ENCODE measurements around the gene MIF. TPM values are rescaled to one million over a fixed set of nuclear protein-coding genes. Genes with fewer than 3 reads are reported as not detected.

Gene MIF
- total RNA-seq, 1 experiment from 2014 or later: 957 TPM

DNA sequence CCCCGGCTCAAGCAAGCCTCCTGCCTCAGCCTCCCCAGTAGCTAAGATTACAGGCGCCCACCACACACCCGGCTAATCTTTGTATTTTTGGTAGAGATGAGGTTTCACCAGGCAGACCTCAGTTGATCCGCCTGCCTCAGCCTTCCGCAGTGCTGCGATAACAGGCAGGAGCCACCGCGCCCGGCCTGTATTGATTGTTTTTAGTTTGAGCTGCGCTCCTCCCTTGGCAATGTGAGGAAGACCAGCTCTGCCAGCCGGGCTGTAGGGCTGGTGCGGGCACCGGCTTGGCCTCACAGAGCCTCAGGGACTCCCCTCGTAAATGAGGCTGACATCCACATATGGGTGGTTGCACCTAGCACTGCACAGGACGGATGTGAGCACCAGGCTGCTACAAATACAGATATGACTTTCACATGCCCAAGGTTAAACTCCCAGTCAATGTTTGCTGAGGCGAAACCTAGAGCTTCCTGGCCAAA is 44.0 kb upstream of the MIF start:
- intact Hi-C loops (cut with micrococcal nuclease): no loop called here
- no peak overlapping the region for H3K27ac ChIP-seq (ENCODE audit: low read length)
- no peaks in the 10 kb centered on the region for H3K9me3 ChIP-seq (ENCODE audit: low read length)
- TF ChIP-seq, protein P1, sequence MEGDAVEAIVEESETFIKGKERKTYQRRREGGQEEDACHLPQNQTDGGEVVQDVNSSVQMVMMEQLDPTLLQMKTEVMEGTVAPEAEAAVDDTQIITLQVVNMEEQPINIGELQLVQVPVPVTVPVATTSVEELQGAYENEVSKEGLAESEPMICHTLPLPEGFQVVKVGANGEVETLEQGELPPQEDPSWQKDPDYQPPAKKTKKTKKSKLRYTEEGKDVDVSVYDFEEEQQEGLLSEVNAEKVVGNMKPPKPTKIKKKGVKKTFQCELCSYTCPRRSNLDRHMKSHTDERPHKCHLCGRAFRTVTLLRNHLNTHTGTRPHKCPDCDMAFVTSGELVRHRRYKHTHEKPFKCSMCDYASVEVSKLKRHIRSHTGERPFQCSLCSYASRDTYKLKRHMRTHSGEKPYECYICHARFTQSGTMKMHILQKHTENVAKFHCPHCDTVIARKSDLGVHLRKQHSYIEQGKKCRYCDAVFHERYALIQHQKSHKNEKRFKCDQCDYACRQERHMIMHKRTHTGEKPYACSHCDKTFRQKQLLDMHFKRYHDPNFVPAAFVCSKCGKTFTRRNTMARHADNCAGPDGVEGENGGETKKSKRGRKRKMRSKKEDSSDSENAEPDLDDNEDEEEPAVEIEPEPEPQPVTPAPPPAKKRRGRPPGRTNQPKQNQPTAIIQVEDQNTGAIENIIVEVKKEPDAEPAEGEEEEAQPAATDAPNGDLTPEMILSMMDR (conservative IDR thresholded peaks at IDR 0.05; ENCODE audit: low read depth, low read length): no peak
- no peak for TF ChIP-seq EZH2phosphoT487 (IDR thresholded peaks at IDR 0.05; ENCODE audit: borderline replicate concordance, low read length)
- no peaks in the 10 kb centered on the region for H3K36me3 ChIP-seq (ENCODE audit: low read depth, low read length)
- H3K27me3 ChIP-seq (ENCODE audit: low read length): no peaks in the 10 kb centered on the region
- H3K4me1 ChIP-seq (ENCODE audit: insufficient read depth, low read length): no peaks in the 10 kb centered on the region
- no peaks in the 10 kb centered on the region for H3K9me2 ChIP-seq (replicated peaks; ENCODE audit: low read length)
- no peak overlapping the region for H3K9ac ChIP-seq (ENCODE audit: low read length)
- H3K4me2 ChIP-seq (ENCODE audit: low read length): 0 out of 2 replicates have a peak overlapping the region, but pooled peaks have one; percentile 72
- H3F3A ChIP-seq (ENCODE audit: low read length, unreplicated experiment): no peaks in the 10 kb centered on the region
- no peak overlapping the region for H3K4me3 ChIP-seq (ENCODE audit: low read length)
- CTCF ChIA-PET: interaction anchor here (0.6 to 1.0 kb wide), 8 partner anchors 9 to 258 kb away, joined by 3 to 6 read pairs (median 4); partner anchors contain the start of genes CHCHD10, SMARCB1 and ZNF70
- BruUV-seq (replicated peaks): no TSS peak
- no peak for ATAC-seq
- POLR2A ChIA-PET (ENCODE audit: unreplicated experiment): no interaction called here
- DNase-seq: no peak
- no peak overlapping the region for H2AFZ ChIP-seq (ENCODE audit: low read length)
- no peaks in the 10 kb centered on the region for H3K79me2 ChIP-seq (ENCODE audit: low read length)
- H4K20me1 ChIP-seq (ENCODE audit: low read length): no peaks in the 10 kb centered on the region

DNA sequence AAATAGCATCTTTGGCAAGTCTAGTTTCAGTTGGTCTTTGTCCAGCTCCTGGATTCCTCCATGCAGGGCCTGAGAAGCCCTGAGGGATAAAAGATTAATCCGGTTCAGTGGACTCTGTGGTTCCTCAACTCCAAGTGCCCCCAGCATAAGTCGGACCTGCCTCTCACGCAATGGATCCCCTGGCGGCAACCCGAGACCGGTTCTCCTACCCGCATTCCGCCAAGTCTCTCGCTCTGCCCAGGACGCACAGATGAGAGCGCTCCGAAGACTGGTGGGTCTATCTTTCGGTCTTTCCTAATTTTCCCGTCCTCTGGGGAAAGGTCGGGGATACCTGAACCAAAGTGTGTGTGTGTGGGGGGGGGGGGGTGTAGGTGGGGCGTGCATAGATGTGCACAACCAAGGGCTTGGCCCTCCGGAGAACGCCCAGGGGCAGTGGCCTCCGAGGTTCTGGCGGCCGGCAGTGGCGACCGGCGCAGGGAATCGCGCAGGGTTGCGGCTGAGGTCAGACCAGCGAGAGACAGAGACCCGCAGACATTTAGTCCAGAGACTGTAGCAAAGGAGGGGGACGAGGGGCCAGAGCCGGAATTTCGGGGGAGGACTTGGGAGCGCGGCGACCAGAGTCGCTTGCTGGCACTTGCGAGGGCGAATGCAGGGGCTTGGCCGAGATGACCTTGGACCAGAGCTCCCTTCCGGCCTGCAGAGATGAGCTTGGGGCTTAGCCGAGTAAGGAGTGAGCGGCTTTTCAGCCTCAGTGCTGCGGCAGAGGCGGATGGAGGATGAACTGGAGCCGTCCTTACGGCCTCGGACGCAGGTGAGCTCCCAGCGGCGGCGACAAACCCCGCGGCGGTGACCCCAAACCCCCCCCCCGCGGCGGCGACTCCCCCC is 37.2 kb upstream of the MIF start:
- no peak for TF ChIP-seq EZH2 (IDR thresholded peaks at IDR 0.05; ENCODE audit: low read length, unreplicated experiment)
- DNase-seq: no peak
- Histone ChIP-seq H3K4me3 (ENCODE audit: low read length) (peak overlapping the region; percentile 93), H2AFZ (ENCODE audit: low read length) (peak overlapping the region; percentile 100), H3F3A (ENCODE audit: low read length, unreplicated experiment) (no peaks in the 10 kb centered on the region), H3K36me3 (ENCODE audit: low read depth, low read length) (no peaks in the 10 kb centered on the region), H4K20me1 (ENCODE audit: low read length) (no peaks in the 10 kb centered on the region), H3K27ac (ENCODE audit: low read length) (no peak overlapping the region), H3K4me2 (ENCODE audit: low read length) (peak overlapping the region; percentile 100), H3K9me2 (replicated peaks; ENCODE audit: low read length) (no peaks in the 10 kb centered on the region), H3K27me3 (ENCODE audit: low read length) (no peaks in the 10 kb centered on the region), H3K9ac (ENCODE audit: low read length) (peak overlapping the region; percentile 86; the same call in 1 of the 2 replicates), H3K79me2 (ENCODE audit: low read length) (no peaks in the 10 kb centered on the region), H3K4me1 (ENCODE audit: insufficient read depth, low read length) (peaks cover 5% of the 10 kb centered on the region; the same call in 1 of the 2 replicates), H3K9me3 (ENCODE audit: low read length) (no peaks in the 10 kb centered on the region)
- no peak for ATAC-seq
- BruUV-seq (replicated peaks): TSS peak; percentile 44
- CTCF ChIA-PET: interaction anchor here (0.6 to 1.3 kb wide), 3 partner anchors 37 to 219 kb away, joined by 3 to 9 read pairs (median 4); partner anchors contain the start of genes MIF and MMP11
- POLR2A ChIA-PET (ENCODE audit: unreplicated experiment): interaction anchor here (0.5 to 0.6 kb wide), 3 partner anchors 81 to 710 kb away, joined by 3 to 5 read pairs (median 4); no protein-coding TSS in a partner anchor
- intact Hi-C loops (cut with micrococcal nuclease): no loop called here

DNA sequence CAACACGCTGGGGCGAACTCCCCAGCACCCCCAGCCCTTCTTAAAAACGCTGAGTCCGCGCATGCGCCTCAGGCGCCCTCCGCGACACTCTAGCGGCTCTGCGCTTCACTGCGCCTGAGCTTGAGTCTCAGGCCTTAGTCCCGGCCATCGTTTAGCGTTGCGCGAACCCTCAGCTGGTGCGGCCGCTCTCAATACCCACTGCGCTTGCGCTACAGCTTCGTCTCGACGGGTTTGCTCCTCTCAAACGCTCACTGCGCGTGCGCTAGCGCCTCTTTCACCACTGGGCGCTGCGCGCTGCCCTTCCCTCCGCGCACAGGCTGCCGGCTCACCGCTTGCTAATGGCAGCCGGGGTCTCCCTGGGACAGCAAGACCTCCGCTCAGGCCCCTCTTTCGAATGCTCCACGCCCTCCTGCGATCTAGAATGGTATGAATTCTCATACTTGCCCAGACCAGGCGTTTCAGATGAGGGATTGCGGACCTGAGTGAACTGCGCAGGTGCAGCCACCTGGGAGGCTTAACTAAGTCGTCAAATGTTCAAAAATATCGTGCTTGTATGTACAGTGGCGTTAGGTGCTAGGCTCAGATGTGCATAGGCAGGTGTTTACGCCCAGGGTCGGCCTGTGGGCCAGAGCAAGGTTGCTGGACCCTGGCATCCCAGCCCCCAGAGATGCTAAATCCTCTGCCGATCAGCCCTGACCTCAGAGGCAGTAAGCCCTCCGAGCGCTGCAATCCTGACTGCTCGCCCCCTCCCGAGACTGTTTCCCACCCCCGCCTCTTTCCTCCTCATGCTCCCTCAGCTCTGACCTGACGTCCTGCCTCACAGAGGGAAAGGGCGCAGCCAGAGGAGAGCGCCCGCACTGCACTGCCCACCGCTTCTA is 36.3 kb upstream of the MIF start, which contains the start of gene SLC2A11:
TSS of gene SLC2A11 (plus strand) at position 270 of the 878 bp plus-strand sequence. CDS start at position 395, 125 bp downstream.
- Histone ChIP-seq H3F3A (ENCODE audit: low read length, unreplicated experiment) (no peaks in the 10 kb centered on the region), H3K36me3 (ENCODE audit: low read depth, low read length) (no peaks in the 10 kb centered on the region), H3K4me1 (ENCODE audit: insufficient read depth, low read length) (peaks cover 5% of the 10 kb centered on the region; the same call in 1 of the 2 replicates), H3K9me2 (replicated peaks; ENCODE audit: low read length) (no peaks in the 10 kb centered on the region), H3K27me3 (ENCODE audit: low read length) (no peaks in the 10 kb centered on the region), H4K20me1 (ENCODE audit: low read length) (no peaks in the 10 kb centered on the region), H3K9ac (ENCODE audit: low read length) (peak within 1 kb of the TSS; percentile 86), H3K4me3 (ENCODE audit: low read length) (peak within 1 kb of the TSS; percentile 93), H3K9me3 (ENCODE audit: low read length) (no peaks in the 10 kb centered on the region), H3K27ac (ENCODE audit: low read length) (no peak within 1 kb of the TSS), H2AFZ (ENCODE audit: low read length) (peak within 1 kb of the TSS; percentile 100), H3K4me2 (ENCODE audit: low read length) (peak within 1 kb of the TSS; percentile 100), H3K79me2 (ENCODE audit: low read length) (no peaks in the 10 kb centered on the region)
- CTCF ChIA-PET: interaction anchor here (0.5 to 1.3 kb wide), 5 partner anchors 8 to 218 kb away, joined by 3 to 9 read pairs (median 4); partner anchors contain the start of genes MIF and MMP11
- no peak for TF ChIP-seq EZH2 (IDR thresholded peaks at IDR 0.05; ENCODE audit: low read length, unreplicated experiment)
- TF ChIP-seq, protein P1 (conservative IDR thresholded peaks at IDR 0.05; ENCODE audit: low read depth, low read length): no peak
- TF ChIP-seq EZH2phosphoT487 (IDR thresholded peaks at IDR 0.05; ENCODE audit: borderline replicate concordance, low read length): no peak
- peak; percentile 94 for DNase-seq
- peak; percentile 92 for ATAC-seq
- POLR2A ChIA-PET (ENCODE audit: unreplicated experiment): interaction anchor here (0.5 to 0.6 kb wide), 2 partner anchors 180 to 711 kb away, joined by 4 to 5 read pairs; no protein-coding TSS in a partner anchor
- BruUV-seq (replicated peaks): TSS peak; percentile 78
- intact Hi-C loops (cut with micrococcal nuclease): no loop called here

Measured in PC-3 (cell line).